ENCODE results near the gene SKI. TPM values are rescaled to one million over a fixed set of nuclear protein-coding genes. Genes with fewer than 3 reads are reported as not detected.

The SKI gene
- 19.2 to 25.3 TPM (median 23.3 TPM) in 5 replicates for total RNA-seq (2022; extraction: Qiagen RNA extraction)

DNA sequence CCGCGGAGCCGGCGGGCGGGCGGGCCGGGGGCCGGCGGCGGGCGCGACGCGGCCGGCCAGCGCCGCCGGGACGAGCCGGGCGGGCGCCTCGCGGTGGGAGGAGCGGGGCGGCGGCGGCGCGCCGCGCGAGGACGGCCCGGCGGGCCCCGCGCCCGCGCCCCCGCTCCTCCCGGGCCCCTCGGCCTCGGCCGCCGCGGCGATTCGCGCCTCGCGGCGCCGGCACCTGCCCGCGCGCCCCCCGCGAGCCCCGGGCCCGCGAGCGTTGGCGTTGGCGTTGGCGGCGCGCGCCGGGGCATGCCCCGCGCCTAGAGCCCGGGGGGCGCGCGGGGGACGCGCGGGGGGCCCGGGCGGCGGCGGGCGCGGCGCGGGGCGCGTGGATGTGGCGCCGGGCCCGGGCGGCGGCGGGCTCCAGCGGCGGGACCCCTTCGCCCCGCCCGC lies at the start of gene SKI:
TSS of gene SKI (plus strand) at position 163 of the 438 bp plus-strand sequence. CDS start 448 bp downstream, outside the sequence.

DNA sequence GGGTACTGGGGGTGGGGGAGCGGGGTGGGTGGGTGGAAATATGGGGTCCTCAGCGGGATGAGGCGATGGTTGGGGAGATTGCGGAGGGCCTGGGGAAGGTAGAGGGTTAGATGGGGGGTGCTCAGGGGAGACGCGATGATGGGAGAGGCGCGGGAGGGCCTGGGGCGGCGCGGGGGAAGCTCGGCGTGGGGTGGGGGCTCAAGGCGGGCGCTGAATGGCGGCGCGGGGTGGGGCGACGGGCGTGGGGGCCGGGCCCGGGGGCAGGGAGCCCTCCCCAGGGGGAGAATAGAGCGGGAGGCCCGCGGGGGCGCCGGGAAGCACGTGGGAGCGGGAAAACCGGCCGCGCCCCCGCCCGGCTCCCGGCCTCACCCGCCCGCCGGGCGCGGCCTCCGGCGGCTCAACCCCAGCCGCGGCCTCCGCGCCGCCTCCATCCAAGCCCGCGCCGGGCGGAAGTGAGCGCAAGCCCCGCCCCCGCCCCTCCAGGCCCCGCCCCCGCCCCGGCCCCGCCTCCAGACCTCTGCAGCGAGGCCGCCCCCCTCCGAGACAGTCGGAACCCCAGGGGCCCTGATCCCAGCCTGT lies 33.7 kb upstream of the SKI start, which contains the start of gene FAAP20:
TSS of gene FAAP20 (minus strand) at position 454 of the 579 bp plus-strand sequence. CDS start at position 431, 23 bp downstream.

Other genes starting within 250 kb of the SKI start
- 0.06 to 0.08 TPM (median 0.07 TPM) in 3 of 5 replicates, not detected in the others for gene CFAP74, start 224.5 kb upstream of the SKI start, total RNA-seq (2022; extraction: Qiagen RNA extraction)
- gene GABRD, start 209.0 kb upstream of the SKI start, total RNA-seq (2022; extraction: Qiagen RNA extraction), result 0.16 to 0.77 TPM (median 0.60 TPM) in 5 replicates
- gene PRKCZ, start 177.9 kb upstream of the SKI start, total RNA-seq (2022; extraction: Qiagen RNA extraction), result 8.6 to 10.5 TPM (median 9.5 TPM) in 5 replicates
- 36.8 to 61.8 TPM (median 60.8 TPM) in 5 replicates for gene FAAP20, start 33.5 kb upstream of the SKI start, total RNA-seq (2022; extraction: Qiagen RNA extraction)
- 5.7 to 7.3 TPM (median 6.6 TPM) in 5 replicates for gene MORN1, start 163.2 kb downstream of the SKI start, total RNA-seq (2022; extraction: Qiagen RNA extraction)
- gene RER1, start 163.5 kb downstream of the SKI start, total RNA-seq (2022; extraction: Qiagen RNA extraction), result 96.2 to 125 TPM (median 119 TPM) in 5 replicates
- 18.3 to 25.1 TPM (median 23.5 TPM) in 5 replicates for gene PEX10, start 184.2 kb downstream of the SKI start, total RNA-seq (2022; extraction: Qiagen RNA extraction)
- gene PLCH2, start 248.0 kb downstream of the SKI start, total RNA-seq (2022; extraction: Qiagen RNA extraction), result 0.16 to 0.33 TPM (median 0.28 TPM) in 5 replicates

Data from A549 treated with CORT108297 at 1 μM for 4 hours (cell line).